Activated T-cell treated with anti-CD3 and anti-CD28 coated beads, Interleukin-2, amount 50 U/mL, for 4 hours (primary cell): ENCODE results near the gene CHKB. TPM values are rescaled to one million over a fixed set of nuclear protein-coding genes. Genes with fewer than 3 reads are reported as not detected.
"Not testable (repeated sequence)": the region's sequence is repeated elsewhere in the genome, so short reads cannot be mapped to it uniquely, and the experiment has no call there.

ENCODE experiments used
- ATAC-seq, 2 donors: fragments of 200-7000 bp; cut with Tn5 transposase; one replicate each; pipeline ENCODE4 v1.10.0; 2021
- DNase-seq: peaks from one replicate; pipeline ENCODE4 v3.0.0-alpha.2; 2020
- H3K27me3 Mint-ChIP-seq: one replicate; pipeline ENCODE4 v1.8.0; 2021; ENCODE audit warnings: low read depth, mixed read lengths
- H3K36me3 Mint-ChIP-seq: one replicate; pipeline ENCODE4 v1.8.0; 2022; ENCODE audit warnings: mixed read lengths; ENCODE audit not compliant: insufficient read depth
- H3K4me1 Mint-ChIP-seq: one replicate; pipeline ENCODE4 v1.8.0; 2021; ENCODE audit warnings: low read depth, mixed read lengths
- H3K4me3 Mint-ChIP-seq: one replicate; pipeline ENCODE4 v1.8.0; 2021; ENCODE audit warnings: mild to moderate bottlenecking, moderate library complexity, mixed read lengths
- H3K9me3 Mint-ChIP-seq: one replicate; pipeline ENCODE4 v1.8.0; 2021; ENCODE audit warnings: mixed read lengths
- total RNA-seq, 3 donors: library from RNA; stranded (reverse); gene quantifications; one replicate each; pipeline ENCODE4 v1.2.1, GENCODE V29; 2021

The CHKB gene
- total RNA-seq, 3 donors from 2014 or later = 56.1 to 63.2 (median 60.7) TPM

DNA sequence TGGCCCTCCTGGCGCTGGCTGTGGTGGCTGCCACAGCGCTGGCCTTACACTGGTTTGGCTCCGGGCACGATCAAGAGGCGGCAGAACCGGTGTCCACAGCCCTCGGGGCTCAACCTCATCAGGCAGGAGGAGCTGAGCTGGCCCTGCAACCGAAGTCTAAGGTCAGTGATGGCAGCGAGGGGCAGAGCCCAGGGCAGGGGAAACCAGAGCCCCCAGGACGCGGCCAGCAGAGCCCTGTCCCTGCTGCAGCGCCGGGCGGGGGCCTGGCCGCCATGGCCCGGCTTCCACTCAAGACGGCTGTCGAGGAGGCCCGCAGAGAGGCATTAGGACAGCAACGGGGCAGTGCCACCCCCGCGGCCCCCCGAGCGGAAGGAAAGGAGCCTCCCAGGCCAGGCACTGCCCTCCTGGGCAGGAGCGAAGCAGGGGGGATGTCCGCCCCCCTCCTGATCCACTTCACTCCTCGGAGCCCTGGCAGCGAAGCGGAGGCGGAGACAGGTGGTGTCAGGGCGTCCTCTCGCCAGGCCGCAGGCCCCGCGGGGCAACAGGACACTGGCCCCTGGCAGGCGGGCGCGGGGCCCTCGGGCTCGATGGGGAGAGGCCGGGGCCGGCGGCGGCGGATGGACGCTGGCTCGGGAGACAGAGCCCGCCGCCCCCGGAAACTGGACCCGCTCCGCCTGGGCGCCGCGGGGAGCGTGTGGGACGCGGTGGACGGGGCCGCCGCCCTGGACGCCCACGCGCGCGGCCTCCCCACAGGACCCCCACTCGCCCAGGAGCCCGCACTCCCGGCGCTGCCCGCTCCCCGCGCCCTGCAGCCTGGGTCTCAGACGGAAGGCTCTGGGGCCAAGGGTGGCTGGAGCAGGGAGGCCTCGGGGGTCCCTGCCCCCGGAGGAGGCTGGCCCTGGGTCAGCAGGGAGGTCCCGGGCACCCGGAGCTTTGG, 36.1 kb downstream of the CHKB start:
- DNase-seq (no peak), ATAC-seq (no peak)
- peaks cover 53% of the 10 kb centered on the region for H3K4me1 Mint-ChIP-seq
- H3K36me3 Mint-ChIP-seq = no peaks in the 10 kb centered on the region
- H3K9me3 Mint-ChIP-seq = no peaks in the 10 kb centered on the region
- H3K27me3 Mint-ChIP-seq = no peaks in the 10 kb centered on the region
- H3K4me3 Mint-ChIP-seq = no peak overlapping the region

DNA sequence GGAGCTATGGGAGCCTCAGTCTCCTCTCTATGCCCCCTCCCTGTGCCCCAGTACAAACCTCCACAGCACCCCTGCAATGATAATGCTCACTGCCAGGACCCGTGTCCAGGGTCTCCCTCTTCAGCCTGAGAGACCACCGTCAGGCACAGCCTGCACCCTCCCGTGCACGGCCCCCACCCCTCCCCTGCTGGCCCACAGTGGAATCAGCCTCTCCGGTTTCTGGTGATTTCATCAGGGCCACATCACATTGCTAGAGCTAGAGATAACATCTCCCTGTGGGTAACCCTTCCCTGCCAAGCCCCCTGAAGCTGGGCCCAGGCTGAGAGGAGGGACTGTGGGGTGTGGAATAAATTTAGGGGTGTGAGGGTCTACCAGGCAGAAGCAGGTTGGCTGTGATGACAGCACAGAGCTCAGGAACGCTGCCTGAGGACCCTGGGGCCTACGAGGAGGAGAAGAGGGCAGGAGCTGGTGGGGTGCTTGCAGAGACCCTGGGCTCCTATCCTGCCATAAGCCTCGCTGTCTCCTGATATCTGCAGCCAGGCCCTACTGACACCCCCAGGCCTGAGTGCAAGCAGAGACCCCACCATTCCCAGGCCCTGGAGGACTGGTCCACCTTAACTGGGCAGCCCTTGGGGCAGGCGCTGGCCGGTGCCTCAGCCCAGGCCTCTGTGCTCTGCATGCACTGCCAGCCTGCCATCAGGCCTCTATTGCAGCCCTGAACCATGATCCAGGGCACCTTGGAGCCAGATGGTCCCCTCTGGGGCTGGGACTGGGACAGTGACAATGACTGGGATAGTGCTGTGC, 36.9 kb downstream of the CHKB start, which contains the start of gene KLHDC7B:
Gene KLHDC7B (plus strand): TSS at position 378 of the 804 bp plus-strand sequence. CDS start 345 bp downstream, at position 723.
- no peaks in the 10 kb centered on the region for H3K9me3 Mint-ChIP-seq
- ATAC-seq (peak; percentile 15 to 25), DNase-seq (no peak)
- H3K4me3 Mint-ChIP-seq = peak within 1 kb of the TSS; percentile 61
- H3K27me3 Mint-ChIP-seq = no peaks in the 10 kb centered on the region
- H3K36me3 Mint-ChIP-seq = no peaks in the 10 kb centered on the region
- H3K4me1 Mint-ChIP-seq = peaks cover 58% of the 10 kb centered on the region

DNA sequence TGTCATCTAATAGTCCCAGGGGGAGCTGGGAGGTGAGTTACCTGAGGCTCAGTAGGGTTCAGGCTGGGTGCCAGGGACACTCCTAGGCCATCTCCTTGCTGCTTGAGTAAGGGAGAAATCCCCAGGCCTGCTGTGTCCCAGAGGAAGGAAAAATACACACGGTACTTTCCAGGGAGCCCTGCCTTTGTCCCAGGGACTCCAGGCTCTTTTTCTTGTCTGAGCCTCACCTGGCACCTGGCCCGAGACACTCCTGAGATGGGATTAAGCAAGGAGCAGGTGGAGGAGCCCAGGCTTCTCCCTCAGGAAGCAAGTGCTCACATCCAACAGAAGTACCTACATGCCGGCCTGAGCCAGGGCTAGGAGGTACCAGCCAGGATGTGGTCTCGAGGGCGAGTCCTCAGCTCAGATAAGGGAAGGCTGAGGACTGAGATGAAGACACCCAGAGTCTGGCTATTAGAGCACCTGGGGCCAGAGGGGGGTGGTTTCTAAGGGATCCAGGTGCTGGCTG, 37.8 kb downstream of the CHKB start:
- Mint-ChIP-seq H3K27me3 (no peaks in the 10 kb centered on the region), H3K36me3 (no peaks in the 10 kb centered on the region), H3K4me3 (peak overlapping the region; percentile 61), H3K4me1 (peaks cover 55% of the 10 kb centered on the region), H3K9me3 (no peaks in the 10 kb centered on the region)
- ATAC-seq = no peak
- DNase-seq = no peak

DNA sequence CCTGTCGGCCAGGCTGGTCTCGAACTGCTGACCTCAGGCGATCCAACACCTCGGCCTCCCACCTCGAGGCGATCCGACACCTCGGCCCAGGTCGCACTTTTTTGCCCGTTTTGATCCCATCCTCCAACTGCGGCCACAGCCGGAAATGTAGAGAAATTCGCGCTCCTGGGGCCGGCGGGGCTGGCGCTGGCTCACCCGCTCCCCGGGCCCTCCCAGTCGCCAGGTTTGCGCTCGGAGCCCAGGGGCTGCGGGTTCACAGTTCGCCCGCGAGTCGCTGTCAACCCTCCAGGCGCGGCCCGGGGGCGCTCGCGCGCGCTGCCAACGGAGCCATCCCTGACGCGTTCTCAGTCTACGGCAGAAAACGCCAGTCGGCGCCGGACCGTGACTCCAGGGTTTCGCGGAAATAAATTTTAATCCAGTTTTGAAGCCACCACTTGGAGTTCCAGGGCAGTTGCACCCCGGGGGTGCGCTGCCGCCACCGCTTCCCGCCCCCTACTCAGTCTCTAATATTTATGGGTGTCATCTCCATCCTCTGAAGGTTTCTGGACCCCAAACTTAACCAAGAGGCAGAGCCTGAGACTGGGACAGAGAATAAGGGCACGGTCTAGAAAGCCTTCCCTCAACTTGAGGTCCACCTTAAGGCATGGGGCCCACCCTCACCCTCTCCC, 38.4 kb downstream of the CHKB start:
- Mint-ChIP-seq H3K4me1 (peaks cover 56% of the 10 kb centered on the region), H3K9me3 (no peaks in the 10 kb centered on the region), H3K4me3 (peak overlapping the region; percentile 61), H3K36me3 (no peaks in the 10 kb centered on the region), H3K27me3 (no peaks in the 10 kb centered on the region)
- peak; percentile 82 for DNase-seq
- ATAC-seq = peak; percentile 53 to 54

DNA sequence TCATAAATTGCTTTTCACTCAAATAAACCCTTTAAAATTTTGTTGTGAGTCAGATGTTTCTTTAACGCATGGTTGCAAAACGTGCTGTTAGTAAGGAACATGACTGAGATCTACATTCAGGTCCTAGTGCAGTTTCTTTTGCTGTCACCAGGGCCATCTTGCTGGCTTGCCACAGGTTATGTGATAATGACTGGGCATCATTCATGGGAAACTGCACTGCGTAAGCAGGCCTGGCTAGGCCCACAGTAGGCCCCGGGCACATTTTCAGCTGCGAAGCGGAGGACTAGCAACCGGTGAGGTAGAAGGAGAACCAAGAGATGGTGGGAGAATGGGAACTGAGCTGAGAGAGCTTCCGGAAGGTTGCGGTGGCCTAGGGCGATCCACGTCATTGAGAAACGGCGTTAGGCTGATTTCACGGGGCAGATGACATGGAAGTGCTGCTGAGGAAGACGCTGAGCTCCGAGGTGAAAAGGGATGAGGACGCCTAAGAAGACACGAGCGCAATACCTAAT, 40.2 kb downstream of the CHKB start:
- Mint-ChIP-seq H3K27me3 (no peaks in the 10 kb centered on the region), H3K4me3 (peak overlapping the region; percentile 27), H3K36me3 (no peaks in the 10 kb centered on the region), H3K4me1 (peaks cover 66% of the 10 kb centered on the region), H3K9me3 (no peaks in the 10 kb centered on the region)
- no peak for DNase-seq
- peak; percentile 5 to 20 for ATAC-seq

DNA sequence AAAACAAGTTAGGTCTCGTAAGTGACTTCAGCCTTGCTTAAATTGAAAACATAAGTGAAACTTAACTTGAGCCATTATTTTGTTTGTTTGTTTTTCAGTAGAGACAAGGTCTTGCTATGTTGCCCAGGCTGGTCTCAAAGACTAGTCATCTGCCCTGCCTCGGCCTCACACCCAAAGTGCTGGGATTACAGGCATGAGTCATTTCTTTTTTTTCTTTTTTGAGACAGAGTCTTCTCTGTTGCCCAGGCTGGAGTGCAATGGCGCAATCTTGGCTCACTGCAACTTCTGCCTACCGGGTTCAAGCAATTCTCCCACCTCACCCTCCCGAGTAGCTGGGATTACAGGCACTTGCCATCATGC, 41.0 kb downstream of the CHKB start:
- not testable (repeated sequence) for DNase-seq, ATAC-seq, H3K27me3 Mint-ChIP-seq, H3K36me3 Mint-ChIP-seq, H3K4me3 Mint-ChIP-seq, H3K9me3 Mint-ChIP-seq
- peaks cover 67% of the 10 kb centered on the region for H3K4me1 Mint-ChIP-seq

DNA sequence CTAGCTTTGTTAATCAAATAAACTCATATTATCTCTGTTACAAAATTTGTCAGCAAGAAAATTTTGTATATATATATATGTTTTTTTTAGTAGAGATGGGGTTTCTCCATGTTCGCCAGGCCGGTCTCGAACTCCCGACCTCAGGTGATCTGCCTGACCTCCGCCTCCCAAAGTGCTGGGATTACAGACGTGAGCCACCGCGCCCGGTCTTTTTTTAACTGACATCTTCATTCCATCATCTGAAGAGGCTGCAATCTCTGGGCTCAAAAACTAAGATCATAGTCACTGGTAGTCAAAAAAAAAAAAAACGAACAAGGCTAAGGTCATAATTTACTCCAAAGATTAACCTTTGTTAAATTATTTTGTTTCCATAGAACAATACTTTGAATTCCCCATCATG, 42.3 kb downstream of the CHKB start:
- no peak for DNase-seq
- Mint-ChIP-seq H3K36me3 (no peaks in the 10 kb centered on the region), H3K9me3 (no peaks in the 10 kb centered on the region), H3K27me3 (no peaks in the 10 kb centered on the region), H3K4me3 (peak overlapping the region; percentile 5), H3K4me1 (peaks cover 58% of the 10 kb centered on the region)
- ATAC-seq = no peak

DNA sequence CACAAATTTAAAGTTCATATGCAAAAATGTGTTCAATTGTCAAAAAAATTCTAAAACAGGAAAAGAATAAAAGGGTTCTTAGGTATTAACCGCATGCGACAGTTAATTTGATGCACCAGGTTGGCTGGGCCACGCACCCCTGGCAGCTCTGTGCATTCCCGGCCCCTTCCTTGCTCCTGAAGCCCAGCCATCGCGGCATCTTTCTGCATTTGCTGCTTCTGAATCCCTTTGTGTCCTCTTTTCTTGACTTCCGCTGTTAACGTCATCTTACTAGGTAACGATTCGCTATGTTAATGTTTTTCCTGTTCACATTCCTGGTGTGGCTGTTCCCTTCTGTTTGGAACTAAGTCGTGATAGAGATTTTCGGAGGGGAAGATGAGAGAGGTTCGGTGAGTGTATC, 44.9 kb downstream of the CHKB start:
- Mint-ChIP-seq H3K4me3 (no peak overlapping the region), H3K4me1 (peaks cover 64% of the 10 kb centered on the region), H3K27me3 (no peaks in the 10 kb centered on the region), H3K9me3 (no peaks in the 10 kb centered on the region), H3K36me3 (no peaks in the 10 kb centered on the region)
- no peak for ATAC-seq
- no peak for DNase-seq

DNA sequence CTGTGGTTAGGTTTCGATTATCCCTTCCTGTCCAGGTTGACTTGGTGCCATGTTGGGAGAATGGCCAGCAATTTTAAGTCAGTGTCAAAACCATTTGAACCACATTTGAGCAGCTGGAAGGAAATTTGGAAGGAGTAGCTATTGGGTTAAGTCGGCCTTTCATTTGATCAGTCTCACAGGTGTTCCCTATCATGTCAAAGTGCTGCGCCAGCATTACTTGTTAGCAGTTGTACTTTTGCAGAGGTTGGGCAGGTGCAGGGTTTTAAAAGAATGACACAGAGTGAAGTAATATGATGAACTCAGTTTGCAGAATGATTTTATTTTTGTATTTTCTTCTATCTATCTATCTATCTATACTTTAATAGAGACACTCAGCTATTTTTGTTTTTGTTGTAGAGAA, 46.4 kb downstream of the CHKB start:
- Mint-ChIP-seq H3K36me3 (no peaks in the 10 kb centered on the region), H3K27me3 (no peaks in the 10 kb centered on the region), H3K4me3 (no peak overlapping the region), H3K9me3 (no peaks in the 10 kb centered on the region), H3K4me1 (peaks cover 53% of the 10 kb centered on the region)
- ATAC-seq = no peak
- no peak for DNase-seq

DNA sequence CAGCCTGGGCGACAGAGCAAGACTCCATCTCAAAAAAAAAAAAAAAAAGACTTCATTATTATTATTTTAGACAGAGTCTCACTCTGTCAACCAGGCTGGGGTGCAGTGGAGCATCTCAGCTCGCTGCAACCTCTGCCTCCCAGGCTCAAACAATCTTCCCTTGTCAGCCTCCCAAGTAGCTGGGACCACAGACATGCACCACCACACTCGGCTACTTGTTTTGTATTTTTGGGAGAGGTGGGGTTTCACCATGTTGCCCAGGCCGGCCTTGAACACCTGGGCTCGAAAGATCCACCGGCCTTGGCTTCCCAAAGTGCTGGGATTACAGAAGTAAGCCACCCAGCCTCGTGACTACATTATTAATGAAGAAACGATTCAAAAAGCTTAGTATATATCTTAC, 47.5 kb downstream of the CHKB start:
- Mint-ChIP-seq H3K27me3 (no peaks in the 10 kb centered on the region), H3K36me3 (no peaks in the 10 kb centered on the region), H3K9me3 (no peaks in the 10 kb centered on the region), H3K4me3 (no peak overlapping the region), H3K4me1 (peaks cover 45% of the 10 kb centered on the region)
- no peak for DNase-seq
- ATAC-seq = no peak

DNA sequence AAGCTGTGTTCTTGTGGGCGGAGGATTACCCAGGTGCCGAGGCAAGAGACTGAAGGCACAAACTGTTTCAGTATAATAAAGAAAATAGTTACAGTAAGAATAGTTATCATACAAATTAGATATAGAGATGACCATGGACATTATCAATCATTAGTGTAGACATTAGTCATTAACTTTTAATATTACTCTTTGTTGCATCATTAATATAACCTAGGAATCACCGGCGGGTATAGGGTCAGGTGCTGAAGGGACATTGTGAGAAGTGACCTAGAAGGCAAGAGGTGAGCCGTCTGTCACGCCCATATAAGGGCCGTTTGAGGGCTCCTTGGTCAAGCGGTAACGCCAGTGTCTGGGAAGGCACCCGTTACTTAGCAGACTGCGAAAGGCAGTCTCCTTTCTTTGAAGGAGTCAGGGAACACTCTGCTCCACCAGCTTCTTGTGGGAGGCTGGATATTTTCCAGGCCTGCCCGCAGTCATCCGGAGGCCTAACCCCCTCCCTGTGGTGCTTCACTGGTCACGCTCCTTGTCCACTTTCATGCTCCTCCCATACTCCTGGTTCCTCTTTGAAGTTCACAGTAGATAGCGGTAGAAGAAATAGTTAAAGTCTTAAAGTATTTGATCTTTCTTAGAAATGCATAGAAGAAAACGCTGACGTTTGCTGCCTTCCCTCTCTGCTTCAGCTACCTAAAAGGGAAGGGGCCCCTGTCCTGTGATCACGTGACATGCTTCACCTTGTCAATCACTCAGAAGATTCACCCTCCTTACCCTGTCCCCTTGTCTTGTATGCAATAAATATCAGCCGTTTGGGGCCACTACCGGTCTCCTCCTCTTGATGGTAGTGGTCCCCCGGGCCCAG, 48.6 kb downstream of the CHKB start:
- peaks cover 37% of the 10 kb centered on the region for H3K4me1 Mint-ChIP-seq
- not testable (repeated sequence) for H3K4me3 Mint-ChIP-seq, H3K36me3 Mint-ChIP-seq, H3K27me3 Mint-ChIP-seq, H3K9me3 Mint-ChIP-seq, DNase-seq, ATAC-seq

DNA sequence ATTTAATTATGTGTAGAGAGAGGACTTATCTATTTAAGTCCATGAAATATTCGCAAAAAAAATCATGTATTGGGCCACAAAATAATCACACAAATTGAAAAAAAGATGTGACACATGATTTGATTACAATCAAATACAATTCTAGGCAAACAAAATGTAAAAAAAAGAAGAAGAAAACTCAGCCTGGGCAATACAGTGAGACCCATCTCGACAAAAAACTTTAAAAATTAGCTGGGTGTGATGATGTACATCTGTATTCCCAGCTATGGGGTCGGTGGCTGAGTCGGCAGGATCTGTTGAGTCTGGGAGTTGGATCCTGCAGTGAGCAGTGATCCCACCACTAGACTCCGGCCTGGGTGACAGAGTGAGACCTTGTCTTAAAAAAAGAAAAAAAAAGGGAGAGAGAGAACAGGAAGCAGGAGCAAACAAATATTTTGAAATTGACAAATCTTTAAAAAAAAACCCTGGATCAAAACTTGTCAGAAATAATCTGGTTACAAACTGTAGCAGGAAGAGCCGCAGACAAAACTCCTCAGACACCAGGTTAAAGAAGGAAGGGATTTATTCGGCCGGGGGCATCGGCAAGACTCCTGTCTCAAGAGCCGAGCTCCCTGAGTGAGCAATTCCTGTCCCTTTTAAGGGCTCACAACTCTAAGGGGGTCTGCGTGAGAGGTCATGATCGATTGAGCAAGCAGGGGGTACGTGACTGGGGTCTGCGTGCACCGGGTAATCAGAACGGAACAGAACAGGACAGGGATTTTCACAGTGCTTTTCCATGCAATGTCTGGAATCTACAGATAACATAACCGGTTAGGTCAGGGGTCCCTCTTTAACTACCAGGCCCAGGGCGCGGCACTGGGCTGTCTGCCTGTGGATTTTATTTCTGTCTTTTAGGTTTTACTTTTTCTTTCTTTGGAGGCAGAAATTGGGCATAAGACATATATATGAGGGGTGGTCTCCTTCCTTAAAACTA, 49.5 kb downstream of the CHKB start:
- Mint-ChIP-seq H3K4me1 (peaks cover 40% of the 10 kb centered on the region), H3K4me3 (peak overlapping the region; percentile 90), H3K9me3 (no peaks in the 10 kb centered on the region), H3K36me3 (no peaks in the 10 kb centered on the region), H3K27me3 (no peaks in the 10 kb centered on the region)
- DNase-seq = no peak
- ATAC-seq = no peak
